HG02610 (cell line): ENCODE data around the gene EIF1.
"Not testable (repeated sequence)": the region's sequence is repeated elsewhere in the genome, so short reads cannot be mapped to it uniquely, and the experiment has no call there.

Source experiments
- ATAC-seq: cut with Tn5 transposase; IDR thresholded peaks from one replicate; pipeline ENCODE4 v1.9.1; 2021; ENCODE audit warnings: mild to moderate bottlenecking, moderate library complexity; ENCODE audit not compliant: unreplicated experiment

EIF1 gene

DNA sequence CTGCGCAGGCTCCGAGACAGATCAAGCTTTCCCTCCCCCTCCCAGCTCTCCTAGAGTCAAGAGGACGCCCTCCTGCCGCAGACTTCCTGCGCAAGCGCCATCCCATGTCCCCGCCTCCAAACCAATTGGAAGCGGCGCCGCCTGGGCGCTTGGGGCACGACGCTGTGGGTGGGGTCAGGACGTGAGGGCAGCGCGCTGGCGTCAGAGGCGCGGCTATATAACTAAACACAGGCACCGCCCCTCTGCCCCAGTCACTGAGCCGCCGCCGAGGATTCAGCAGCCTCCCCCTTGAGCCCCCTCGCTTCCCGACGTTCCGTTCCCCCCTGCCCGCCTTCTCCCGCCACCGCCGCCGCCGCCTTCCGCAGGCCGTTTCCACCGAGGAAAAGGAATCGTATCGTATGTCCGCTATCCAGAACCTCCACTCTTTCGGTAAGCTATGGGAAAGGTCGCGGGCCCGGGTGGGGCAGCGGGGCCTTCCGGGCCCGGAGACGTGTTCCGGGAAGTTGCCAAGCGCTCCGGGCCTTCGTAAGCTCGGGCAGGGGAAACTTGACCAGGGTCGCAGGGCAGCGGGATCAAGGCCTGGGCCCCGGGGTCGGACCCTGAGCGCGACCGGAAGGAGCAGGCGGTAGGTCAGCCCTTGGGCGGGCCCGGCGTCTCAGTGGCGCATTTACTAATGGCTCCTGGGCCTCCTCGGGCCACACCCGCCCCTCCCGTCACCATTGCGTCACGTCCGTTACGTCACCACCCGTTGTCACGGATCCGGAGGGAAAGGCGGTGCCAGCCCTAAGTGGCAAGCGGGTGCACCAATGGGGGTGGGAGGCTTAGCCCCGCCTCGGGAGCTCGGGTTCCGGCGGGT is at the start of gene EIF1:
EIF1 (plus strand) TSS at position 245 of the 856 bp plus-strand sequence; CDS start at position 399, 154 bp downstream.
- peak; percentile 79 for ATAC-seq

GRCh38 chr17:41638941-41639340 is 49.7 kb upstream of the EIF1 start:
- no peak for ATAC-seq

GRCh38 chr17:41639492-41640473 is 48.9 kb upstream of the EIF1 start:
- no peak for ATAC-seq

- ATAC-seq, result not testable (repeated sequence)
Measured at GRCh38 chr17:41640596-41640995, 48.1 kb upstream of the EIF1 start.

- ATAC-seq, result no peak
Measured at GRCh38 chr17:41642252-41643156, 46.2 kb upstream of the EIF1 start.

DNA sequence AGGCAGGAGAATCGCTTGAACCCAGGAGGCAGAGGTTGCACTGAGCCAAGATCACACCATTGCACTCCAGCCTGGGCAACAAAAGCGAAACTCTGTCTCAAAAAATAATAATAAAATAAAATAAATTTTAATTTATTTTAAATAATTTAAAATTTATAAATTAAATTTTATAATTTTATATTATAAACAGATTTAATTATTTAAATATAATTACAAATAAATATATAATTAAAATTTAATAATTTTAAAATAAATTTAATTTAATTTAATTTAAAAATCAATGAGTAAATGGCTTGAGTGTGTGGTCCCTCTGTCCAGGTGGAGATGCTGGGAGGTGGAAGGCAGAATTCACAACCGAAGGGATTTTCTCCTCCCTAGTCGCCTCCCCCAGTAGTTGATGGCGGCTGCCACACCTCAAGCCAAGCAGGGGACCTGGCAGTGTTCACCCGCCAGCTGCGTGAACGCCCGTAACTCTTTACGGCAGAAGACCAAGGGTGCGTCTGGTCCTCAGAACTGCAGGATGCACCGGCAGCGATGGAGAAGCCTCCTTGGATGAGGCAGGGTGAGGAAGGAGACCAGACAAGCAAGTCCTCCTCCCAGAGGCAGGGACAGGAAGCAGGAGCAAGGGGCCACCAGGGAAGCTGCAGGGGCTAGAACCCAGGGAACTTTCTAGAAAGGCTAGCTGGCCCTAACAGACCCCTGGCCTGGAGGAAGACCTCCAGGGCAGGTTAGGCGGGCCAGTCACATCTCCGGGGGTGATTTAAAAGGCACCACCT is 41.5 kb upstream of the EIF1 start:
- ATAC-seq, result no peak

DNA sequence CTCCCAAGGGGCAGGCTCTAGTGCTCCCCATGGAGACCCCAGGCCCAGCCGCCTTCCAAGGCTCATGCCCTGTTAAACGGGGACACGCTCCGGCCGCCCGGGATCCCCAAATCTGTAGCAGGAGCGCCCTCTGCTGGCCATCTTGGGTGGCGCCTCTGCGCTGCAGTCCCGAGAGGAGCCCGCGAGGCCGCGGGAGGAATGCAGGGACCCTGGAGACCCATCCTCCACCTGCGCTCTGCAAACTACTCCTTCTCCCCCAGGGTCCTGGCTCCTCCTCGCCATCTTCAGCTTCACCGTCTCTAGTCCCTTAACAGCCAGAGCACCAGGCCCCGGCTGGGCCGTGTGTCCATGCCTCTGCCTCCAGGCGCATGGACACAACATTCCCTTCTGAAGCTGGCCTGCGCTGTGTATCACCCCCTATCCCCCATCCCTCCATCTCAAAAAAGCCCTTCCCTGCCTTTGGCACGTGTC is 40.7 kb upstream of the EIF1 start:
- ATAC-seq, result no peak

- ATAC-seq, result peak; percentile 69
Measured at GRCh38 chr17:41648411-41649195, 40.1 kb upstream of the EIF1 start.

DNA sequence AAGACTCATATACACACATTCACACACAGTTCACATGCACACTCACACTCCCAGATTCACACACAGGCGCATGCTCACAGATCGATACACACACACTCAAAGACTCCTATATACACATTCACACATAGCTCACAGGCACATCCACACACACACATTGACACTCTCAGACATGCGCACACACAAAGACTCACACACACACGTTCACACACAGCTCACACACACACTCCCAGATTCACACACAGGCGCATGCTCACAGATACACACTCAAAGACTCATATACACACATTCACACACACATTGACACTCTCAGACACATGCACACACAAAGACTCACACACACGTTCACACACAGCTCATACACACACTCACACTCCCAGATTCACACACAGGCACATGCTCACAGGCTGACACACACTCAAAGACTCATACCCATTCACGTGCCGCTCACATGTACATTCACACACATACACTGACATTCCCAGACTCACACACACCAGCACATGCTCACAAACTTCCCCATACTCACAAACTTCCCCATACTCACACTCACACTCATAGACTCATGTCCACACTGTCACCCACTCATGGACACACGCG is 38.7 kb upstream of the EIF1 start:
- ATAC-seq, result no peak

DNA sequence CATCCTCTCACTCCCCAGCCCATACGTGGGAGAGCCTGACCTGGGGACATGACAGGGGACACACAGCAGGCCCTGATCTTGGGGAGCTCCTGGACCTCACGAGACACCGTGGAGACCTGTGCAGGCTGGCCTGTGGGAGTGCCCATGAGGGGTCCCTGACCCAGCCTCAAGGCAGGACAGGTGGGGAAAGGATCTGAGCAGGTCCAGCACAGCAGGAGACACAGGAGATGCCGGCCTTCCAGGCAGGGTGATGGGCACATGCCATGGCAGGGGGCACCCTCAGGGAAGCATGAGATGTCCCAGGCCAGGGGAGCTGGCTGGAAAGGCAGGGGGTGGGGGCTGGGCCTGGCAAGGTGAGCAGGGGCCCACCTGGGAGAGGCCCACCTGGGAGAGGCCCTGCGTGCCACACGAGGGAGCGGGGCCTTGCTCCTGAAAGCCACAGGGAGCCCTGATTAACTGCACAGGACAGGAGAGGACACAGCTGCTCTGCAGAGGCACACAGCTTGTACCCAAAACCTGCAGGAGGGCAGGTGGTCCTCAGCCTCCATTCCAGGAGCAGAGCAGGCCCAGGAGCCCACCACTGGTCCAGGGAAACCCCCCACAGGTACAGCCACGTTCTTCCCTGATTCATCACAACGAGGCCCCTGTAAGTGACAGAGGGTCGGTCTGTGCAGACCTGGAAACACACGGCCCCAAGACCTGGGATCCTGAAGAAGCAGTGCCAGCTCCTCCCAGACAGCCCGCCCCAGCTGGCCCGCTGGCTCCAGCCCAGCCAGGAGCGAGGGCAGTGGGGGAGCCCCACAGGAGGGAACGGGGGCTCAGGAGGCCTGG is 37.7 kb upstream of the EIF1 start:
- ATAC-seq, result no peak

- ATAC-seq, result no peak
Measured at GRCh38 chr17:41651625-41652460, 36.8 kb upstream of the EIF1 start.

DNA sequence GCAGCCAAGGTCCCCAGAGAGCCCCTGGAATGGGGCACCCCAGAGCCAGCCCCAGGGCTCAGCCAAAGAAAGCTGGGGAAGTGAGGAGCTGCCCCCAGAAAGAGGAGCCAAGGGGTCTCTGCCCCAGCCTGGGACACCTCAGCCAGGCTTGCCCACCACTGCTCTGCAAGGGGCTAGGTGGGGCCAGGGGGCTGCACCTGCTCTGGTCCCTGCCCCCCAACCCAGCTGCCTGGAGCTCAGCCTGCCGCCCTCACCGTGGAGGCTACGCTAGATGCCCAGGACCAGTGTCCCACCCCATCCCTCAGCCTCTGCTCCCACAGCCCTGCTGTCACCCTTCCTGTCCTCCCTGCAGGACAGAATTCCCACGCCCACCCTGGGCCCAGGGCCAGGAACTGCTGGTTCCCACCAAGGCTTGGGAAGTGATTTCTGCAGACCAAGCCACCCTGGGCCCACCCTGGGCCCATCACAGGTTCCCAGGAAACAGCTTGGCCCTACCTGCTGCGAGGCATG is 36.2 kb upstream of the EIF1 start:
- no peak for ATAC-seq

DNA sequence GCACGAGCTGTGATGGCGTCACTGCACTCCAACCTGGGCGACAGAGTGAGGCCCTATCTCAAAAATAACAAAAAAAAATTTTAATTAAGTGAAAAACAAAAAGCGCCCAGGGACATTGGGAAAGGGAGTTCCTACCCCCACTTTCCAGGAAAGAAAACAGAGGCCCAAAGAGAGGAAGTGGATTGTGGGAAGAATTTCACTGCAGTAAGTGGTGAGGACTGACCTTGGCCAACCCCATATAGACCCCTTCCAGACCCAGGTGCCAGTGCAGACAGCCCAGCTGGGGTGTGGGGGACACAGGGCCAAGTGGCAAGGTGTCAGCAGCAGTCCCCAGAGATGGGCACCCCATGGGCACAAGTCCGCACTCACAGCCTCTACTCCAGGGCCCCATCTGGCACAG is 35.3 kb upstream of the EIF1 start:
- ATAC-seq, result no peak

DNA sequence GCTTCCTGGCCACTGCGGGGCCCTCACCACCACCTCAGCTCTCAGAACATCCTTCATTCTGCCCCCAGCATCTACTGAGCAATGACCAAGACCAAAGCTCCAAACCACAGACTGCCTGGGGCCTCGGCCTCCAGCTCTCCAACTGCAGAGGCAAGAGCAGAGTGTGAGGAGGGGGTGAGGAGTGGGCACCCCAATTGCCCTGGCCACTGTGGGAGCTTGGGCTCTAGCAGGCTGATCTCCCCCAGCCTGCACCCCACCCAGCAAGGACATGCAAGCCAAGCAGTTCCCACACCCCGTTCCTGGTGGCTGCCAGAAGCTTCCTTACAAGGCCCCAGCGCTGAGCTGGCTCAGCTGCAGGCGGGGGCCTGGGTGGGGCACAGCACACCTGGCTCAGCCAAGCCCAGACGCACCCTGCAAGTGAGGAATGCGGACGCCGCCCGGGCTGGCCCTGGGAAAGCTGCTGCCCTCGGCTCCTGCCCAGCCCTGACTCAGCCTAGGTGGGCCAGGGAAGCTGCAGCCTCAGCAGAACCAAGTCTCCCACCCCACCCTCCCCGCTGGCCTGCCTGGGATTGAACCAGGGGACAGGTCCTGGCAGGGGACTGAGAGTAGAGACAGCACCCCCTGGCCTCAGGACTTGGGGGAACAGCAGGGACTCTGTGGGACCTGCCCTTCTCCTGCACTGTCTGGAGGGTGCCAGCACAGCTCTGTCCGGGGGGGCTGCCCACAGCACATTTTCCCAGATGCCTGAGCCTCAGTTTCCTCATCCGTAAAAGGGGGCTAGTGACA is 34.6 kb upstream of the EIF1 start:
- ATAC-seq, result no peak

- ATAC-seq, result no peak
Measured at GRCh38 chr17:41654678-41655607, 33.7 kb upstream of the EIF1 start.
